SKM-1 treated with dmso at 0.1 percent for 144 hours (cell line): ENCODE results near the gene RELL1.

Source experiments
- DNase-seq: peaks from one replicate; lab custom pipeline; 2025; ENCODE audit not compliant: unreplicated experiment; lab: John Stamatoyannopoulos, UW

Gene RELL1

DNA sequence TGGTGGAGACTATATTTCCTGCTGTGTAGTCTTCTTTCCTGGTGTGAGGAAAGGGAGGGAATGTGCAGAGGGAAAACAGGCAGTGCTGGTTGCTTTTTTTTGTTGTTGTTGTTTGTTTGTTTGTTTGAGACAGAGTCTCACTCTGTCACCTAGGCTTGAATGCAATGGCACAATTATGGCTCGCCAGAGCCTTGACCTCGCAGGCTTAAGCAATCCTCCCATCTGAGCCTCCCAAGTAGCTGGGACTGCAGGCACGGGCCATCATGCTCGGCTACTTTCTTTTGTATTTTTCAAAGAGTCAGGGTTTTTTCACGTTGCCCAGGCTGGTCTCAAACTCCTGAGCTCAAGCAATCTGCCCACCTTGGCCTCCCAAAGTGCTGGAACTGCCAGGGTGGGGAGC, 82.5 kb downstream of the RELL1 start:
- no peak for DNase-seq

- DNase-seq = peak; percentile 43
Observed at GRCh38 chr4:37603070-37603468, 83.1 kb downstream of the RELL1 start.

DNA sequence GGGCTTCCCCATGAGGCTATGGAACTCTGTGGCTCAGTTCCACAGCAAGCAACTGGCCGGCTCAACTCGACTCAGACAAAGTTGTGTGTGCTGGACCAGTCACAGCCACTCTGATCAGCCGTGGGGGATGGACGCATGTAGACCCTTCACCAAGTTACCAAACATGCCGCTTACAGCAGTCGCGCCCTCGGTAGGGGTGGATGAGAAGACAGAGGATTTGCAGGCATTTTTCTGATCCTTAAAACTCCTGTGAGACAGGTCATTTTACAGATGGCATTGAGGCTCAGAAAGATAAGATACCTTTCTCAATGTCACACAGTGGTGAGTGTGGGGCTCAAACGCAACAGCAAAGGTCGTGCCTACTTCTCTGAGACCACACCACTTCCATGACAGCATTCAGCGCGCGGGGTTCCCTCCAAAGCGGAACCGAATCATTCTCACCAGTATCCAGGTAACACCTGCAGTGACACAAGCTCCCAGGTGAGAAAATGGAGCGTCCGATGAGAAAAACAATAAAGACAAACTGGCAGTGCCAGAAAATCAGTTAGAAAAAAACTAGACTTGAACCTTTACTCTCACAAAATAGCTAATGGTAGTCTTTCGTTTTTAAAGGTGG, 83.6 kb downstream of the RELL1 start:
- DNase-seq = no peak

GRCh38 chr4:37601531-37601930, 84.6 kb downstream of the RELL1 start:
- DNase-seq = peak; percentile 72

DNA sequence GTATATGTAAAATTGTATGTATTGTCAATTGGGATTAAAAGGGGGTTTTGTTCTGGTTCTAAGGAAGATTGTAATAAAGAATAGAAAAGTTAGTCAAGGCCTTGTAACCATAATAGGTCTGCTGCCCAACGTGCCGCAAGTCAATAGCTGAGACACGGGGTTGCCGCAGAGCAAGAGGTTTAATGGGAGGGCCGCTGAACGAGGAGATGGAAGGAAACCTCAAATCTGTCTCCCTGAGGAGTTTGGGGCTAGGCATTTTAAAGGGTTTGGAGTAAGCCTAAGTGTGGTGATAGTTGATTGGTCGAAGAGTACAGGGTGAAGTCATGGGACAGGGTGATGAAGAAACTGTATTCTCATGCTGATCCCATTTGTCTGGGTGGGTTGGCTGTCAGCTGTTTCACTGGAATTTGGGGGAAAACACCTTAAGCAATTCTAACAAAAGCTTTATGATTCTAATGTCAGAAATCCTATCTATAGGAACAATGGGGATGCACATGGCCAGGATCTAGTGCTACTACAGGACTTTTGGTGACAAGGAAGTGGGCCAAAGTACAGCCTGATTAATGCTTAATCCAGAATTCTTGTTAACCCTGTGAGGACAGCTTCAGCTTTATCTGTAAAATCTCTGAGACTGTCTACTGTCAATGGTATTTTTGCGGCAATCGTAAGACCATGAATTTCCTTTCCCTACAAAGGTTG, 86.9 kb downstream of the RELL1 start:
- DNase-seq = no peak

- no peak for DNase-seq
Observed at GRCh38 chr4:37597034-37597433, 89.1 kb downstream of the RELL1 start.

- no peak for DNase-seq
Observed at GRCh38 chr4:37595875-37596680, 90.1 kb downstream of the RELL1 start.

DNA sequence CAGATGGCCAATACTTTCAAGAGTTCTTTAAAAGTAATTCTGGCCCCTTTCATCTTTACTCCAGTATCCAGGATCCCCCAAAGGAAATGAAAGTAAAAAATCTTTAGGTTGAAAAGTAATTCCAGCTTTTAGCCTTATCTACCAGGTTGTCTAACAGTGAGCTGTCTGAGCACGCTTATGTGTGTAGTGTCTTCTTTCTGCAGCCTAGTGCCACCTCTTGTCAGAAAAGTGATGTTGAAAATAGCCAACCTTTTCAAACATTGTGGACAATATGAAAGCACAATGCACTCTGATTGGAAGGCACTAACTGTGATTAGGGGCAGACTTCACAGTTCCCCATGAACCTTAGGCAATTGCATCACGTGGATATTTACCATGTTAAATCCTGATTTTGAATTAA, 92.1 kb downstream of the RELL1 start:
- no peak for DNase-seq

GRCh38 chr4:37591349-37591748, 94.8 kb downstream of the RELL1 start:
- DNase-seq = no peak

DNA sequence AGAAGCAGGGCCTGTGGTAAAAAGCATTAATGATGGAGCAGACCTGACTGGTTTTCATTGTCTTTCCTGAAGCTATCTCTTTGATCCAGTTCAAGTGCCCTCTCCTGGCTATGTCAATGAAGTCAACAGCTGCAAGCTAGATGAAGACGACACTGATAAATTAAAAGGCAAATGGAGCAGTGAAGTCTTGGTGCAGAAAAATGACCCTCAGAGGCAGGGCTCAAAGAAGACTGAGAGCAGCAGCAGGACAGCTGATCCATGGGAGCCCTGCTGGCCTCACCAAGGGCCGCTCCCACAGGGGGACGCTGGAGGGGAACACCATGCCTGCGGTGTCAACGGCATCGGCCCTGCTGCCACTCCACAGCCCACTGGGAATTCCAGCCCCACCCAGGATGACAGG, 96.2 kb downstream of the RELL1 start:
- no peak for DNase-seq

GRCh38 chr4:37588150-37588549, 98.0 kb downstream of the RELL1 start:
- no peak for DNase-seq

GRCh38 chr4:37586194-37586593, 100.0 kb downstream of the RELL1 start:
- DNase-seq = no peak

- DNase-seq = no peak
Observed at GRCh38 chr4:37584493-37585060, 101.6 kb downstream of the RELL1 start.

DNA sequence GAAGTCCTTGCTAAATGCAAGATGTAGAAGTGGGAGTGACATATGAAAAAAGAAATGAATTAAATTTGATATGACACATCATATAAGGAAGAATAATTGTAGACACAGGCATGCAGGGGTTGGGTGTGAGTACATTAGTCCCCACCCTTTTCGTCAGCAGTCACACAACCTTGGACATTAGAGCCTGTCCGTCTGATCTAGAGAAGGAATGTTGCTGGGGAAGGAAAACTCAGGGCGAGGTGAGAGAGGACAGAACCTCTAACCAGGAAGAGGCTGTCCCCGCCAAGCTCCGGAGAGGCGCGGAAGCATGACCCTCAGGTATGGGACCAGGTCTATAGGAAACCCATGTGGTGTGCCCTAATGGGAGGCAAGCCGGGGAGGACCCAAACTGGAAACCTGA, 102.1 kb downstream of the RELL1 start:
- DNase-seq = no peak

GRCh38 chr4:37573566-37573965, 112.6 kb downstream of the RELL1 start:
- DNase-seq = no peak

DNA sequence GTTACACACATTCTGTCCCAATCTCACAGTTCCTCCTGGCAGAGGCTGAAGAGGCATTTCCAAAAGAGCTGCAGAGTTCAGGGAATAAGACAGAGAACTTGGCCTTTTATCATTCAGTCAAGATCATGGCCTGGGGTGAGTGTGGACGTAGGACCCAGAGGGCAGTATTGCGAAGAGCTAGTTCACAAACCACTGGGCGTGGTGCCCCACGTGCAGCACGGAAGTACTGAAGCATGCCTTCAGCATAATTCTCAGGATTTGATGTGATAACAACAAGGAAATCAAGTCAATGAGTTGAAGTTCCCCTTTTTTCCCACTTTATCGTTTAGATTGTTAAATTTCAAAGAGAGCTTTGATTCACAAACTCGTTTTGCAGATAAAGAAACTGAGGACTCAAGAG, 117.7 kb downstream of the RELL1 start:
- DNase-seq = no peak

GRCh38 chr4:37567836-37568235, 118.3 kb downstream of the RELL1 start:
- DNase-seq = no peak

GRCh38 chr4:37562592-37562991, 123.6 kb downstream of the RELL1 start:
- DNase-seq = no peak

DNA sequence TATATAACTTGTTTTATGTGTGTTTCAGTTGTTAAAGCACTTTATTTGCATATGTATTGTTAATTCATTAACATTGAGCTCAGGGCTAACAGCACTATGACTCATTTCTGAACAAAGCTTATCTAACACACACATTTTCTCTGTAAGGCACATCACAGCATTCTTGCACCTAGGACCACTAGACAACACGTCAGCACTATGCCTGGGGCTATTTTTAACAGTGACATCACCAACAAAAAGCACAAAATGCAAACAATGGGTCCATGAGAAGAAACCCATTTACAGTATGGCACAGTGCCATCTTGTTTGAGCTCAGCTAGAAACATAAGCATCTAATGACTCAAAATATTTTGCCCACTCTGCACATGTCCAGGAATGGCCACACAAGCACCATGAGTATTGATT, 124.4 kb downstream of the RELL1 start:
- DNase-seq = no peak

GRCh38 chr4:37561196-37561802, 124.9 kb downstream of the RELL1 start:
- no peak for DNase-seq
